DMS53 treated with DMSO at 0.1 percent for 48 hours (cell line): ENCODE results near the gene FHDC1.

Experiments
- DNase-seq: peaks from one replicate; lab custom pipeline; 2025; ENCODE audit not compliant: unreplicated experiment; lab: John Stamatoyannopoulos, UW

Gene FHDC1

GRCh38 chr4:152957437-152958171, 21.5 kb downstream of the FHDC1 start:
- DNase-seq: no peak

- no peak for DNase-seq
Observed at GRCh38 chr4:152959080-152959479, 23.0 kb downstream of the FHDC1 start.

GRCh38 chr4:152960082-152960481, 24.0 kb downstream of the FHDC1 start:
- DNase-seq: no peak

- DNase-seq: no peak
Observed at GRCh38 chr4:152961014-152961772, 25.1 kb downstream of the FHDC1 start.

GRCh38 chr4:152961773-152962115, 25.6 kb downstream of the FHDC1 start:
- DNase-seq: no peak

- DNase-seq: no peak
Observed at GRCh38 chr4:152962150-152962549, 26.0 kb downstream of the FHDC1 start.

GRCh38 chr4:152964335-152964734, 28.2 kb downstream of the FHDC1 start:
- DNase-seq: no peak

GRCh38 chr4:152965611-152966010, 29.5 kb downstream of the FHDC1 start:
- DNase-seq: no peak

- DNase-seq: no peak
Observed at GRCh38 chr4:152967907-152968306, 31.8 kb downstream of the FHDC1 start.

GRCh38 chr4:152968806-152969394, 32.8 kb downstream of the FHDC1 start:
- no peak for DNase-seq

GRCh38 chr4:152970102-152970820, 34.1 kb downstream of the FHDC1 start:
- no peak for DNase-seq

- DNase-seq: no peak
Observed at GRCh38 chr4:152971053-152971452, 34.9 kb downstream of the FHDC1 start.

- no peak for DNase-seq
Observed at GRCh38 chr4:152972821-152973628, 36.9 kb downstream of the FHDC1 start.

GRCh38 chr4:152973629-152974467, 37.7 kb downstream of the FHDC1 start:
- no peak for DNase-seq

- no peak for DNase-seq
Observed at GRCh38 chr4:152974468-152975379, 38.6 kb downstream of the FHDC1 start.

GRCh38 chr4:152975380-152976211, 39.5 kb downstream of the FHDC1 start:
- no peak for DNase-seq

GRCh38 chr4:152976212-152976761, 40.2 kb downstream of the FHDC1 start:
- DNase-seq: no peak
